RWPE1 (cell line): ENCODE measurements around the gene DNAH1.
A peak's percentile ranks its signal among the peaks of the same experiment; 100 is the strongest.

Experiments
- CTCF ChIA-PET: fragments of 350-600 bp; sonication (Branson Sonifier 250); formaldehyde crosslinking; extraction: SDS; loops from one replicate; lab custom pipeline; 2021; lab: Yijun Ruan, JAX
- POLR2A ChIA-PET: fragments of 400-600 bp; formaldehyde crosslinking; extraction: SDS; loops from one replicate; lab custom pipeline; 2020; ENCODE audit warnings: antibody characterized with exemption; ENCODE audit not compliant: low non-redundant PET; lab: Yijun Ruan, JAX
- DNase-seq: peaks from one replicate; pipeline ENCODE4 v3.0.0; 2012; ENCODE audit warnings: low spot score
- H3K27ac ChIP-seq: fragments of 450-650 bp; 2 replicates; pipeline ENCODE4 v1.5.1; 2017
- TF ChIP-seq, protein P1 (sequence below): fragments of 450-650 bp; conservative IDR thresholded peaks from 2 replicates; pipeline ENCODE4 v1.5.1; 2017; ENCODE audit warnings: low read depth, mild to moderate bottlenecking

DNAH1 gene

DNA sequence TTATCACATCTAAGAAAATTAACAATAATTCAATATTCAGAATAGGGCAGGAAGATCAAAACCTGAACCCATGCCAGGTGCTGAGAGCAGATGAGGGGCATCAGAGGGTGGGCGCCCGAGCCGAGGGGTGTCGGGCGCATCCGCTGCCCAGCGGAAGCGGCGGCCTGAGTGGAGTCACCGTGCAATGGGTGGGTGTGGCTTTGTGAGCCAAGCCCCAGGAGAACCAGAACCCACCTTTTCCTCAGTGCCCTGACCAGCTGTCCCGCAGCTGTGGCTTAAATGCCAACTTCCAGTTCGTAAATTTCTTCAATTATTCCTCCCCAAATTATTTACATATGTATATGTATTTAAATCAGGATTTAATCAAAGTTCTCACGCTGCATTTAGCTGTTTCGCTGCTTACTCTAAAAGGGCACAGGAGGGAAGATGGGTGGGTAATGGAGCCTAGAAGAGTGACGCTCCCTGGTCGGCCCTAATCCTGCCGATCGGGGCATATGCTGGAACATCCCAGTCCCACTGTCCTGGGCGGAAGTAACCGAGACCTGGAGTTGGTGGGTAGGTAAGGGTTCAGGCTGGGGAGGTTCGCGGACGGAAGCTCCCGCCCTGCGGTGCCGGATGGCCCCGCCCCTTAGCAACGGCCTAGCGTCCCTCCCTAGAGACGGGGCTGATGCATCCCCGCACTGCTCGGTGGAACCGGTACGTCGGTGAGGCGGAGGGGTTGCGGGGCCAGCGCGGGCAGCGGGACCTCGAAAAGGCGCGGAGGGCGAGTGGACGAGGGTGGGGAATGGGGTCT lies 1.3 kb downstream of the DNAH1 start:
- H3K27ac ChIP-seq = no peak overlapping the region
- peak; percentile 17 for DNase-seq
- TF ChIP-seq, protein P1, sequence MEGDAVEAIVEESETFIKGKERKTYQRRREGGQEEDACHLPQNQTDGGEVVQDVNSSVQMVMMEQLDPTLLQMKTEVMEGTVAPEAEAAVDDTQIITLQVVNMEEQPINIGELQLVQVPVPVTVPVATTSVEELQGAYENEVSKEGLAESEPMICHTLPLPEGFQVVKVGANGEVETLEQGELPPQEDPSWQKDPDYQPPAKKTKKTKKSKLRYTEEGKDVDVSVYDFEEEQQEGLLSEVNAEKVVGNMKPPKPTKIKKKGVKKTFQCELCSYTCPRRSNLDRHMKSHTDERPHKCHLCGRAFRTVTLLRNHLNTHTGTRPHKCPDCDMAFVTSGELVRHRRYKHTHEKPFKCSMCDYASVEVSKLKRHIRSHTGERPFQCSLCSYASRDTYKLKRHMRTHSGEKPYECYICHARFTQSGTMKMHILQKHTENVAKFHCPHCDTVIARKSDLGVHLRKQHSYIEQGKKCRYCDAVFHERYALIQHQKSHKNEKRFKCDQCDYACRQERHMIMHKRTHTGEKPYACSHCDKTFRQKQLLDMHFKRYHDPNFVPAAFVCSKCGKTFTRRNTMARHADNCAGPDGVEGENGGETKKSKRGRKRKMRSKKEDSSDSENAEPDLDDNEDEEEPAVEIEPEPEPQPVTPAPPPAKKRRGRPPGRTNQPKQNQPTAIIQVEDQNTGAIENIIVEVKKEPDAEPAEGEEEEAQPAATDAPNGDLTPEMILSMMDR = no peak
- CTCF ChIA-PET = interaction anchor here (0.8 kb wide), 1 partner anchor 140 kb away, joined by 4 read pairs; no protein-coding TSS in a partner anchor
- POLR2A ChIA-PET = no interaction called here

DNA sequence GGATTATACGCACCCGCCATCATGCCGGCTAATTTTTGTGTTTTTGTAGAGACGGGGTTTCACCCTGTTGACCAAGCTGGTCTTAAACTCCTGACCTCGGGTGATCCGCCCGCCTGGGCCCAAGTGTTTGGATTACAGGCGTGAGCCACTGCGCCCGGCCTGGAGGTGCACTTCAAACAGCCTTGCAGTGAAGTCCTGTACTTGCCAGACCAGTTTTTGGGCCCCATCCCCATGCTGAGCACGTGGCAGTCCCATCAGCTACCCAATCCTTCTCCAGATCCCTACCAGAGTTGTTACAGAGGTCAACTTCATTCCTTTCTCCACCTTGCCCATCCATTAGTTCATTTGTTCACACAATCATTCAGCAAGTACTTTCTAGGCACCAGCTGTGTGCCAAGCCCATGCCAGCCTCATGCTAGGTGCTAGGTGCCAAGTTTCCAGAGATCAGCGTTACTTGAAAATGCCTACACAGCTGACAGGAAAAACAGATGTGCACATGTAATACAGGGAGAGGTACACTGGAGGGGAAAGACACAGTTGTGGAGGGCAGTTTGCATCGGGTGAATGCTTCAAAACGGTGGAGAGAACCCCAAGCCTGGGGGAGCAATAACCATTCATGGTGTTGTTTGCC lies 2.2 kb downstream of the DNAH1 start:
- CTCF ChIA-PET = interaction anchor here (0.8 kb wide), 1 partner anchor 141 kb away, joined by 4 read pairs; no protein-coding TSS in a partner anchor
- POLR2A ChIA-PET = no interaction called here
- TF ChIP-seq, protein P1 = no peak
- DNase-seq = no peak
- H3K27ac ChIP-seq = no peak overlapping the region

DNA sequence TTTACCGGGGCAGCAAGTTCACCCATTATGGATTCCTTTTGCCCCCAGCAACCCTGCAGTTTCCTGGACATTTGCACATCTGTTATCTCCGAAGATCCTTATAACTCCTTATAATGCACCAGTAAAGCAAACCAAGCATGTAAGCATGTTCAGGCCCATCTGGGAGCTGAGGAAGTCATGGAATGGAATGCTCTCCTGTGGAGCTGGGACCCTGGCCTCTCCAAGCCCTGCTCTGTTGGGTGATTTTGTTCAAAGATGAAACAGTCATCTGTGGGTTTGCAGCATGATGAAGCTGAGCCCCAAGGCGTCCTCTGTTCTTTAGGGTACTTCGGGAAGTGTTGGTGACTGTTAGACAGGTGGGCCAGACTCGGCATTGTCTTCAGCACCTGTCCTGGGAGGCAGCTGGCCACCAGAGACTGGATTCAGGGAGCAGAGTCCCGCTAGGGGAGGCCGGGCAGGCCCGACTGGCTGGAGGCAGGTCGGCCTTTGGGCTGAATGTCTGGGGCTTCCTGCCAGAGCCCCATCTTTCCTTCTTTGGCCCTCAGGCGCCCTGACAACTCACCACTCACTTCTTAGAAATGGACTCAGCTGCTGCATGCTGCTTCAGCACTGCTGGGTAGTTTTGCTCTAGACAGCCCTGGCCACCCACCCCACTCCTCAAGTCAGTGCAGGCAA lies 3.9 kb downstream of the DNAH1 start:
- no peak for DNase-seq
- POLR2A ChIA-PET = no interaction called here
- CTCF ChIA-PET = interaction anchor here (0.6 kb wide), 2 partner anchors 19 to 136 kb away, joined by 3 to 4 read pairs; no protein-coding TSS in a partner anchor
- no peak overlapping the region for H3K27ac ChIP-seq
- TF ChIP-seq, protein P1 = no peak

DNA sequence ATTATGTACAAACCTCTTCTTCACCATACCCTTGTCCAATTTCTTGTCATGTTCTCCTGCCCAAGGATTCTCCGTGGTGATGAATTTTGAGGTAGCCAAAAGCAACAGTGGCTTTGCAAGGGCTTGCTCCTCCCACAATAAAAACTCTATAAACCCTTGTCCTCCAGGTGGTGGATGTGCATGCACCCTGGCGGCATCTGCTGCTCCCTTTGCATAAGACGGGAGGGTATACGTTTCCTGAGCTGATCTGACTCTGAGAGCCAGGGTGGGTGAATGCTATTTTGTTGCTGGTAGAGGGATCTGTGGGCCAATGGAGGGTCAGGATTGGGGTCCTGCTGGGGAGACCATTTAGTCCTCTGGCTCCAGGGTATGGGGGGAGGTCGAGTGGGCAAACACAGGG lies 5.4 kb downstream of the DNAH1 start:
- TF ChIP-seq, protein P1 = no peak
- ChIA-PET CTCF (no interaction called here), POLR2A (no interaction called here)
- no peak for DNase-seq
- H3K27ac ChIP-seq = no peak overlapping the region

DNA sequence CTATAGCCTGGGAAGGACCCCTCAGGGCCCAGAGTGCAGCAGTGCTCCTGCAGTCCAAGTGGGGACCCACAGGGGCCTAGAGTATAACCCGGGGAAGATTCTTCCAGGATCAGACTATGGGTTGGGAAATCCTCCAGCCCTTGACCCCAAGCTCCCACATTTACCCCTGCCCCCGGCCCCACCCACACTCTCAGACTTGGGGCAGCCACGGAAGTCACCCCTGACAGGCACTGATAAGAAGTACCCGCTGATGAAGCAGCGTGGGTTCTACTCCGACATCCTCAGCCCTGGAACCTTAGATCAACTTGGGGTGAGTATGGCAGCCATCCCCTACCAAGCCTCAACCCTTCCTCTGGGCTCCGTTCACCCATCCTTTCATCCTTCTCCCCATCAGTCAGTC lies 6.3 kb downstream of the DNAH1 start:
- POLR2A ChIA-PET = no interaction called here
- no peak overlapping the region for H3K27ac ChIP-seq
- TF ChIP-seq, protein P1 = no peak
- no peak for DNase-seq
- CTCF ChIA-PET = no interaction called here

DNA sequence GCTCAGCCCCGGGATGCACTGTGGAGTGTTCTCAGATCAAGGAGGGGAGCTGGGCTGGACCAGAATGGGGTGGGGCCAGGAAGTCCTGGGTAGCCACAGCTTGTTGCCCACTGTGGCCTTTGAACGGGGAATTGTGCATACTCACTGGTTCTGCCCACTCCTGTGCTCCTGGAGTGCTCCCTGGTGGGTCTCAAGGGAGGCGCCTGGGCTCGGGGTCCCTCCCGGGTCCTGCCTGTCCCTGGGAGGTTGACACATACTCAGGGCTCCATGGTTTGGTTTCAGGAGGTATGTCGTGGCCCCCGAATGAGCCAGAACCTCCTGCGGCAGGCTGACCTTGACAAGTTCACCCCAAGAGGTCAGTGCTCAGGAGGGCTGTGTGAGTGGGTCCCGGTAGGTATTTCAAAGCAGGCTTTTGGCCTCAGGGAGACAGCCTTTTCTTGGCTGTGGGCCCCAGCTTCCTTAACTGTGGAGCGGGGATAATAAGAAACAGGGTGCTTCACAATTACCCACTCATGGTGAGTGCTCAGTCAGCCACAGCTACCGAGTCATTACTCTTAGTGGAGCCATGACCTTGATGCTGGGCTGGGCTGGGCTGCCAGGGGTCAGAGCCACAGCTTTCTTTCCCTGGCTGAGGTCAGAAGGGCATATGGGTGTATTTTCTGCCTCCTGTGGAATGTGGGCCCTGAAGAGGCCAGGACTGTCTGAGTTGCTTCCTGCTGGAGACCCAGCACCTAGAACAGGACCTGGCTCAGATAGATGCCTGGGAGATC lies 7.6 kb downstream of the DNAH1 start:
- ChIA-PET POLR2A (no interaction called here), CTCF (no interaction called here)
- TF ChIP-seq, protein P1 = no peak
- DNase-seq = no peak
- no peak overlapping the region for H3K27ac ChIP-seq
